ENCODE data around the gene HSD17B1.
"Not testable (repeated sequence)": the region's sequence is repeated elsewhere in the genome, so short reads cannot be mapped to it uniquely, and the experiment has no call there.

The HSD17B1 gene

DNA sequence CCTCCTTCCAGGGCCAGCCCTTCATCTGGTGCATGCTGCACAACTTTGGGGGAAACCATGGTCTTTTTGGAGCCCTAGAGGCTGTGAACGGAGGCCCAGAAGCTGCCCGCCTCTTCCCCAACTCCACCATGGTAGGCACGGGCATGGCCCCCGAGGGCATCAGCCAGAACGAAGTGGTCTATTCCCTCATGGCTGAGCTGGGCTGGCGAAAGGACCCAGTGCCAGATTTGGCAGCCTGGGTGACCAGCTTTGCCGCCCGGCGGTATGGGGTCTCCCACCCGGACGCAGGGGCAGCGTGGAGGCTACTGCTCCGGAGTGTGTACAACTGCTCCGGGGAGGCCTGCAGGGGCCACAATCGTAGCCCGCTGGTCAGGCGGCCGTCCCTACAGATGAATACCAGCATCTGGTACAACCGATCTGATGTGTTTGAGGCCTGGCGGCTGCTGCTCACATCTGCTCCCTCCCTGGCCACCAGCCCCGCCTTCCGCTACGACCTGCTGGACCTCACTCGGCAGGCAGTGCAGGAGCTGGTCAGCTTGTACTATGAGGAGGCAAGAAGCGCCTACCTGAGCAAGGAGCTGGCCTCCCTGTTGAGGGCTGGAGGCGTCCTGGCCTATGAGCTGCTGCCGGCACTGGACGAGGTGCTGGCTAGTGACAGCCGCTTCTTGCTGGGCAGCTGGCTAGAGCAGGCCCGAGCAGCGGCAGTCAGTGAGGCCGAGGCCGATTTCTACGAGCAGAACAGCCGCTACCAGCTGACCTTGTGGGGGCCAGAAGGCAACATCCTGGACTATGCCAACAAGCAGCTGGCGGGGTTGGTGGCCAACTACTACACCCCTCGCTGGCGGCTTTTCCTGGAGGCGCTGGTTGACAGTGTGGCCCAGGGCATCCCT, 9.3 kb upstream of the HSD17B1 start:
- Histone ChIP-seq H3K36me3 (peaks cover 50% of the 10 kb centered on the region), H3K27ac (no peak overlapping the region)
- TF ChIP-seq, protein P1, sequence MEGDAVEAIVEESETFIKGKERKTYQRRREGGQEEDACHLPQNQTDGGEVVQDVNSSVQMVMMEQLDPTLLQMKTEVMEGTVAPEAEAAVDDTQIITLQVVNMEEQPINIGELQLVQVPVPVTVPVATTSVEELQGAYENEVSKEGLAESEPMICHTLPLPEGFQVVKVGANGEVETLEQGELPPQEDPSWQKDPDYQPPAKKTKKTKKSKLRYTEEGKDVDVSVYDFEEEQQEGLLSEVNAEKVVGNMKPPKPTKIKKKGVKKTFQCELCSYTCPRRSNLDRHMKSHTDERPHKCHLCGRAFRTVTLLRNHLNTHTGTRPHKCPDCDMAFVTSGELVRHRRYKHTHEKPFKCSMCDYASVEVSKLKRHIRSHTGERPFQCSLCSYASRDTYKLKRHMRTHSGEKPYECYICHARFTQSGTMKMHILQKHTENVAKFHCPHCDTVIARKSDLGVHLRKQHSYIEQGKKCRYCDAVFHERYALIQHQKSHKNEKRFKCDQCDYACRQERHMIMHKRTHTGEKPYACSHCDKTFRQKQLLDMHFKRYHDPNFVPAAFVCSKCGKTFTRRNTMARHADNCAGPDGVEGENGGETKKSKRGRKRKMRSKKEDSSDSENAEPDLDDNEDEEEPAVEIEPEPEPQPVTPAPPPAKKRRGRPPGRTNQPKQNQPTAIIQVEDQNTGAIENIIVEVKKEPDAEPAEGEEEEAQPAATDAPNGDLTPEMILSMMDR (IDR thresholded peaks at IDR 0.05), result no peak

DNA sequence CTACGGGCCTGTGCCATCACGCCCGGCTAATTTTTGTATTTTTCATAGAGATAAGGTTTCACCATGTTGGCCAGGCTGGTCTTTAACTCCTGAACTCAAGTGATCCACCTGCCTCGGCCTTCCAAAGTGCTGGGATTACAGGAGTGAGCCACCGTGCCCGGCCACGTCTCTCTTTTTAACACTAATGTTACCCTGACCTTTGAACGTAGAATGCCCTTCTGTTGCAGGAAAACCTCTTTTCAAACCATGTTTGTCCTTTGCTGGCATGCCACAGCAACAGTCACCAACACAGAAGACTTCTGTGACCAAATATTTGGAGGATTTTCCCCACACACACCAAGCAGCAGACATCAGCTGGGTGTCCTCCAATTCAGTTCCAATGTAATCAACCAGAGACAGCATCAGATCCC, 7.8 kb upstream of the HSD17B1 start:
- Histone ChIP-seq H3K27me3 (peaks cover 20% of the 10 kb centered on the region), H3K9me3 (no peaks in the 10 kb centered on the region), H3K4me1 (ENCODE audit: control insufficient read depth in 1 of 2, insufficient read depth in 1 of 2, low read depth in 1 of 2, low read length in 1 of 2) (peaks cover 5 to 9% of the 10 kb centered on the region in 2 experiments), H3K27ac (no peak overlapping the region), H3K36me3 (peaks cover 40% of the 10 kb centered on the region), H3K4me3 (ENCODE audit: low read depth in 1 of 2, low read length in 1 of 2) (no peak overlapping the region)
- TF ChIP-seq, protein P1 (IDR thresholded peaks at IDR 0.05), result no peak

More for the DNA sequence above, 9.3 kb upstream of the HSD17B1 start:
- peaks cover 0 to 6% of the 10 kb centered on the region in 2 experiments for H3K4me1 ChIP-seq (ENCODE audit: control insufficient read depth in 1 of 2, insufficient read depth in 1 of 2, low read depth in 1 of 2, low read length in 1 of 2)
- no peaks in the 10 kb centered on the region for H3K9me3 ChIP-seq
- H3K27me3 ChIP-seq, result peaks cover 10% of the 10 kb centered on the region
- no peak overlapping the region for H3K4me3 ChIP-seq (ENCODE audit: low read depth in 1 of 2, low read length in 1 of 2)

DNA sequence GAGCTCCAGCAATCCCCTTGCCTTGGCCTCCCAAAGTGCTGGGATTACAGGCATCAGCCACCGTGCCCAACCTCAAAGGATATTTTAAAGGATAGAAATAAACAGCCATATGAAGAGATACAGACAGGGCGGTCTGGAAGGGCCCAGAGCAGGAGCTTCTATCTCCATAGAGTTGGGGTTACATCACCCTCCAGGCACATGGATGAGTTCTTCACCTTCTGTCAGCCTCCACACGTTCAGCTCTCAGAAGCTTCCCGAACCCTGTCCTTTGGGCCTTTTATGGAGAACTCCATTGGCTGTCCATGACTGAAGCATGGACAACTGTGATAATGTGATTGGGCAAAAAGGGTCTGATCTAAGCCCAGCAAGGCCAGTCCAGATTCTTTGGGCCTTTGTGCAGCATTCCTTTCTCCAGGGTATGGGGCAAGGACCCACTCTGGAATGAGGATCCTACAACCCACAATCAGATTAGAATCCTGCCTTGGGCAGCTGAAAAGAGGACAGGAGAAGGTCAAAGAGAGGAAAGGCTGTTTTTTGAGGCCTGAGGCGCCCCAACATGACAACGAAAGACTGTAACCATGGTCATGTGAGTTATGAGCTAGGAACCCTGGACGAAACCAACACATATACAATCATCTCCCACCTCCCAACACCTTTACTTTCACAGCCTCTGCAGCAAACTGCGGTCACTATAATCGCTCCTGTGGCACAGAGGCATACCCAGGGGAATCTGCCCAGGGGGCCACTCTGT, 6.8 kb upstream of the HSD17B1 start:
- H3K4me1 ChIP-seq (ENCODE audit: control insufficient read depth in 1 of 2, insufficient read depth in 1 of 2, low read depth in 1 of 2, low read length in 1 of 2); H3K9me3 ChIP-seq; H3K4me3 ChIP-seq (ENCODE audit: low read depth in 1 of 2, low read length in 1 of 2); H3K27ac ChIP-seq: not testable (repeated sequence)
- Histone ChIP-seq H3K27me3 (peaks cover 20% of the 10 kb centered on the region), H3K36me3 (peaks cover 38% of the 10 kb centered on the region)

DNA sequence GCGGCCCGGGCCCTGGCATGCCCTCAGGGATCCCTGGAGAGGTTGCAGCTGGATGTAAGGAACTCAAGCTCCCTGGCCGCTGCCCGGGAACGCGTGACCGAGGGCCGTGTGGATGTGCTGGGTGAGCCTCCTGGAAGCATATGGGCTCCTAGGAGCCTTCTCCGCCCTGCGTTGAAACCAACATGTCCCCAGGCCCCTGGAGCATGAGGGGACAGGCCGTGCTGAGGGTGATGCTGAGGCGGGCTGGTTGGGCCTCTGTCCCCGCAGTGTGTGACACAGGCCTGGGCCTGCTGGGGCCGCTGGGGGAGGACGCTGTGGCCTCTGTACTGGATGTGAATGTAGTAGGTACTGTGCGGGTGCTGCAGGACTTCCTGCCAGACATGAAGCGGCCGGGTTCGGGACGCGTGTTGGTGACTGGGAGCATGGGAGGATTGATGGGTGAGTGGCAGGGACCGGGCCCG, 5.7 kb upstream of the HSD17B1 start:
- Histone ChIP-seq H3K4me3 (ENCODE audit: low read depth in 1 of 2, low read length in 1 of 2) (no peak overlapping the region), H3K27me3 (peaks cover 20% of the 10 kb centered on the region), H3K4me1 (ENCODE audit: control insufficient read depth in 1 of 2, insufficient read depth in 1 of 2, low read depth in 1 of 2, low read length in 1 of 2) (peaks cover 5 to 9% of the 10 kb centered on the region in 2 experiments), H3K36me3 (peaks cover 28% of the 10 kb centered on the region), H3K9me3 (no peaks in the 10 kb centered on the region), H3K27ac (no peak overlapping the region)
- TF ChIP-seq, protein P1 (IDR thresholded peaks at IDR 0.05), result no peak

DNA sequence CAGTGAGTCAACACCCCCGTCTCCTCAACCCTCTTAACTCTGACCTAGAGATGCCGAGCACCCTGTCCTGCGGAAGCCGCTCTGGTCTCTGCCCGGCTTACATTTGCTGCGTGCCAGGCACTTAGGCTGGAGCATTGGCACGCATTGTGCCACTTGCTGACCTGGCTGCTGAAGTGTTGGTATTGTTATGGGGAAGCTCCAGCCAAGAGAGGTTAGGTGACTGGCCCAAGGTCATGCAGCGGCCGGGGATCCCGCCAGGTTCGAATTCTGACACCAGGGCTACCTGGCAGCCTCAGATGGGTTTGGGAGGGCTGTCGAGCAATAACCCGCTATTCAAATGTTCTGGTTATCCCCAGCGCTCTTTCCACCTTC, 5.0 kb upstream of the HSD17B1 start:
- H3K9me3 ChIP-seq, result no peaks in the 10 kb centered on the region
- H3K4me3 ChIP-seq (ENCODE audit: low read depth in 1 of 2, low read length in 1 of 2), result no peak overlapping the region
- TF ChIP-seq, protein P1 (IDR thresholded peaks at IDR 0.05), result no peak
- H3K27me3 ChIP-seq, result peaks cover 20% of the 10 kb centered on the region
- H3K27ac ChIP-seq, result no peak overlapping the region
- peaks cover 5 to 9% of the 10 kb centered on the region in 2 experiments for H3K4me1 ChIP-seq (ENCODE audit: control insufficient read depth in 1 of 2, insufficient read depth in 1 of 2, low read depth in 1 of 2, low read length in 1 of 2)
- peaks cover 21% of the 10 kb centered on the region for H3K36me3 ChIP-seq

All from neutrophil (primary cell).